OCI-LY7 (cell line): ENCODE measurements around the gene ANKRD33B. TPM values are rescaled to one million over a fixed set of nuclear protein-coding genes. Genes with fewer than 3 reads are reported as not detected.
A peak's percentile ranks its signal among the peaks of the same experiment; 100 is the strongest.

Experiments used
- BruUV-seq: library from RNA; stranded (reverse); fragments of 400-500 nt; replicated peaks from 2 replicates; lab custom pipeline; 2021; lab: Mats Ljungman, UMichigan
- CTCF ChIA-PET: fragments of 300-600 bp; sonication (Branson Sonifier 250); formaldehyde crosslinking; loops from one replicate; lab custom pipeline; 2022; ENCODE audit warnings: antibody characterized with exemption; ENCODE audit not compliant: unreplicated experiment; lab: Charles Lee
- POLR2A ChIA-PET: fragments of 300-600 bp; sonication (Branson Sonifier 250); formaldehyde crosslinking; loops from one replicate; lab custom pipeline; 2022; ENCODE audit warnings: antibody characterized with exemption; lab: Charles Lee
- DNase-seq: peaks from one replicate; pipeline ENCODE4 v3.0.0-alpha.2; 2015; ENCODE audit warnings: low spot score
- H2AFZ ChIP-seq: fragments of 200-600 bp; sonication (generic), shearing (Covaris generic); 2 replicates; pipeline ENCODE4 v1.6.1; 2014; ENCODE audit warnings: mild to moderate bottlenecking, antibody characterized with exemption, low read length, moderate library complexity
- H3K27ac ChIP-seq: fragments of 200-600 bp; sonication (generic); 2 replicates; pipeline ENCODE4 v1.5.1; 2014; ENCODE audit warnings: mixed run types, low read depth, mild to moderate bottlenecking, moderate library complexity, low read length, inconsistent platforms; ENCODE audit not compliant: poor library complexity, severe bottlenecking
- H3K36me3 ChIP-seq: fragments of 200-600 bp; sonication (generic); 2 replicates; pipeline ENCODE4 v1.6.1; 2014; ENCODE audit warnings: mild to moderate bottlenecking, antibody characterized with exemption, low read length, moderate library complexity, mixed read lengths; ENCODE audit not compliant: insufficient read depth
- H3K4me1 ChIP-seq: fragments of 200-600 bp; sonication (generic); 2 replicates; pipeline ENCODE4 v1.5.1; 2014; ENCODE audit warnings: mild to moderate bottlenecking, low read length; ENCODE audit not compliant: insufficient read depth, poor library complexity, severe bottlenecking
- H3K4me2 ChIP-seq: fragments of 200-600 bp; sonication (generic); 2 replicates; pipeline ENCODE4 v1.6.1; 2014; ENCODE audit warnings: mild to moderate bottlenecking, low read length
- H3K4me3 ChIP-seq: fragments of 200-600 bp; sonication (generic); 2 replicates; pipeline ENCODE4 v1.5.1; 2014; ENCODE audit warnings: mild to moderate bottlenecking, low read depth, low read length; ENCODE audit not compliant: poor library complexity, severe bottlenecking
- H3K79me2 ChIP-seq: fragments of 200-600 bp; sonication (generic); 2 replicates; pipeline ENCODE4 v1.6.1; 2016; ENCODE audit warnings: low read depth, mild to moderate bottlenecking, low read length, moderate library complexity, mixed read lengths; ENCODE audit not compliant: insufficient read depth
- H3K9me2 ChIP-seq: fragments of 200-600 bp; sonication (generic); 2 replicates; pipeline ENCODE4 v1.6.1; 2016; ENCODE audit warnings: mild to moderate bottlenecking, low read length, mixed read lengths; ENCODE audit not compliant: insufficient read depth
- H3K9me3 ChIP-seq: fragments of 200-600 bp; sonication (generic); 2 replicates; pipeline ENCODE4 v1.6.1; 2014; ENCODE audit warnings: mild to moderate bottlenecking, mixed run types, low read length, mixed read lengths
- H4K20me1 ChIP-seq: fragments of 200-600 bp; sonication (generic); 2 replicates; pipeline ENCODE4 v1.6.1; 2014; ENCODE audit warnings: mild to moderate bottlenecking, antibody characterized with exemption, low read length, moderate library complexity, mixed read lengths; ENCODE audit not compliant: insufficient read depth
- CTCF ChIP-seq: fragments of 200-600 bp; sonication (generic); conservative IDR thresholded peaks from 2 replicates; pipeline ENCODE4 v1.5.1; 2014; ENCODE audit warnings: mild to moderate bottlenecking, antibody characterized with exemption, low read length, moderate library complexity, mixed read lengths
- EZH2phosphoT487 ChIP-seq: fragments of 200-600 bp; sonication (generic); IDR thresholded peaks from 2 replicates; pipeline ENCODE4 v1.6.1; 2018; ENCODE audit warnings: low read depth, borderline replicate concordance, mild to moderate bottlenecking, mixed run types, antibody characterized with exemption, low read length, moderate library complexity, mixed read lengths
- intact Hi-C: fragments of 100-400 bp; cut with micrococcal nuclease; formaldehyde crosslinking; loops from one replicate; pipeline ENCODE4 v1.10.0; 2022; ENCODE audit not compliant: unreplicated experiment
- total RNA-seq, 2 experiments: library from RNA; depleted of rRNA in 1 of 2; stranded (reverse); fragments of >200 nt in 1 of 2; shearing (Covaris generic) in 1 of 2; gene quantifications; 2 replicates each; pipeline ENCODE4 v1.2.3, GENCODE V29; 2014 to 2022

Gene ANKRD33B
- total RNA-seq, 2 experiments from 2014 or later = 5.6 to 11.4 TPM

GRCh38 chr5:10564838-10565784 is 1.2 kb downstream of the ANKRD33B start:
- intact Hi-C loops = loop anchor here (1.0 to 10.0 kb wide), 4 partner anchors 42 to 280 kb away; no protein-coding TSS in a partner anchor
- ChIA-PET CTCF (interaction anchor here (0.6 kb wide), 1 partner anchor 314 kb away, joined by 4 read pairs; no protein-coding TSS in a partner anchor), POLR2A (interaction anchor here (1.2 to 2.1 kb wide), 2 partner anchors 11 to 20 kb away, joined by 4 to 6 read pairs; no protein-coding TSS in a partner anchor)
- Histone ChIP-seq H3K4me3 (peak overlapping the region; percentile 78), H3K4me1 (peaks cover 50% of the 10 kb centered on the region), H3K27ac (peak overlapping the region; percentile 64), H3K9me2 (no peaks in the 10 kb centered on the region), H3K36me3 (no peaks in the 10 kb centered on the region), H2AFZ (no peak overlapping the region; the same call in 1 of the 2 replicates), H3K9me3 (no peaks in the 10 kb centered on the region), H4K20me1 (no peaks in the 10 kb centered on the region), H3K4me2 (peak overlapping the region; percentile 97), H3K79me2 (peaks cover 7% of the 10 kb centered on the region; the same call in 1 of the 2 replicates)
- TSS peak; percentile 72 for BruUV-seq
- DNase-seq = peak; percentile 37
- no peak for TF ChIP-seq EZH2phosphoT487

GRCh38 chr5:10565785-10566542 is 2.1 kb downstream of the ANKRD33B start:
- Histone ChIP-seq H3K4me3 (peak overlapping the region; percentile 78), H3K79me2 (peaks cover 7% of the 10 kb centered on the region; the same call in 1 of the 2 replicates), H3K9me3 (no peaks in the 10 kb centered on the region), H2AFZ (no peak overlapping the region; the same call in 1 of the 2 replicates), H3K4me2 (peak overlapping the region; percentile 97), H3K9me2 (no peaks in the 10 kb centered on the region), H3K27ac (peak overlapping the region; percentile 64), H3K4me1 (peaks cover 50% of the 10 kb centered on the region), H4K20me1 (no peaks in the 10 kb centered on the region), H3K36me3 (no peaks in the 10 kb centered on the region)
- ChIA-PET POLR2A (interaction anchor here (0.6 to 2.2 kb wide), 9 partner anchors 8 to 198 kb away, joined by 3 to 11 read pairs (median 4); no protein-coding TSS in a partner anchor), CTCF (no interaction called here)
- intact Hi-C loops = loop anchor here (1.0 to 10.0 kb wide), 2 partner anchors 61 to 281 kb away; no protein-coding TSS in a partner anchor
- BruUV-seq = no TSS peak
- peak; percentile 63 for DNase-seq
- TF ChIP-seq CTCF = no peak
- TF ChIP-seq EZH2phosphoT487 = no peak
